Right lung (tissue), 5 donors: ENCODE measurements around the gene MEDAG. TPM values are rescaled to one million over a fixed set of nuclear protein-coding genes. Genes with fewer than 3 reads are reported as not detected.

Experiments
- DNase-seq, 2 donors: peaks; one replicate each; pipeline ENCODE4 v3.0.0-alpha.2; 2013
- polyA plus RNA-seq, 5 donors: library from polyadenylated mRNA; unstranded; fragments of 120-200 nt; gene quantifications; one replicate each; pipeline versions ENCODE4 v1.2.1 to v1.2.3, GENCODE V29; 2013; ENCODE audit warnings: inconsistent platforms in 1 of 5, low replicate concordance in 1 of 5; ENCODE audit not compliant: insufficient read length in 5 of 5, insufficient read depth in 1 of 5

MEDAG gene
- polyA plus RNA-seq, 5 donors = 2.7 to 4.3 (median 4.1) TPM

DNA sequence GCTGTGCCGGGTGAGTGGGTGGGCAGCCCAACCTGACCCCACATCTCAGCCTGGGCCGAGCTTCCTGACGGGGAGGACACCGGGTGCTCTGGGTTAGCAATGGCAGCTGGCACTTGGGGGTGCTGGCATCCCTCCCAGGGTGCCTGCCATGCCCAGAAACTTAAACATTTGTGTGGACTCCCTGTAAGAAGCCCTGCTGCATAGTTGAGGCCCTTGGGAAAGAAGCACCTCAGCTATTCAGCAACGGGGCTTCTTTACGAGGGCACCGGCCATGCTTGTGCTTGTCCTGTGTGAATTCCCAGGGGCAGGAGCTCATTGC lies 33.8 kb upstream of the MEDAG start:
- DNase-seq = no peak

DNA sequence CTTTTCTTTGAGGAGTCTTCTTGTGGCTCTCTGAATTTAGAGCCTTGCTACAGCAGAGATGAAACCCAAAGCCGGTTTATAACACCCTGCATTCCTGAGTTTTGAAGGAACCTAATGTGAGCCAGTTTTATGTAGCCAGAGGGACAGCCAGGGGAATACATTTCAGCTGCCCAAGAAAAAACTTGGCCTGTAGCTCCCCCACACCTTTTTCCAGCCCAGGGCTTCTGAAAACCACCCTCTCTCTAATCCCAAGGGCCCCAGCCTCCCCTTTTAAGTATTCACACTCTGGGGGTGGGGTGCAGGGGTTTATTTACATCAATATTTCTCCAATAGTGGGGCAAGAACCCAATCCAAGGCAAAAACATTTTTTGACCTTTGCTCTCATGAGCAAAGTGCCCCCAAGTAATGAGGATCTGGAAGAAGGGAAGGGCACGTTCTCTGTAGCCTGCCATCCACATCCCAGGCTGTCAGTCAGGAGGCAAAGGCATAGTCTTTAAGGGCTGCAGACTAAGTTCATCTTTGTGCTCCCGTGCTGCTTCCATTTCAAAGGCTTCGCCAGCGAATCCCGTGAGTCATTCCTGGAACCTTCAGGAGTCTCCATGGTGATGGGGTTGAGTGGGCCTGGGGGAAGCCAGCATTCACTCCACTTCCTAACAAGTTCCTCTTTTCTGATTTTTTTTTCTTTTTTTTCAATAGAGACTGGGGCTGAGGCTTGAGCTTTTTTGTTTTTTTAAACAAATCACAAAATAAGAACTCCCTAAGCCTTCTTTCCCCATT lies 33.2 kb upstream of the MEDAG start:
- no peak for DNase-seq

DNA sequence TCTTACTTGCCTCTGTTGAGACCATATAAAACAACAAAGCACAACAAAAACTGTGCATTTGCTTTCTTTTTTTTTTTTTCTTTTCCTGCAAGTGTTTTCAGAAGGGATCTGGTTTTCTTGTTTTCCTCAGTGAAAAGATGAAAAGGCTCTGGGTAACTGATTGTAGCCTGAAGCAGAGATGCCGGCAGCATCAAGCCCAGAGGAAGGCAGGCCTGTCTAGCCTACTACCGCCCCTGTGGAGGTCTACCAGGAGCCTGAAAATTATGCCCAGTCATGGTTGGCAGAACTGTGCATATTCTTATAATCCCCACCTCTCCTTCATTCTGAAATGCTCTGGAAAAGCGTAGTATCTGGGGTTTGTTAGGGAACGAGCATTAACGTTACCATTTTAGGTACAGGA lies 32.6 kb upstream of the MEDAG start:
- DNase-seq = no peak

DNA sequence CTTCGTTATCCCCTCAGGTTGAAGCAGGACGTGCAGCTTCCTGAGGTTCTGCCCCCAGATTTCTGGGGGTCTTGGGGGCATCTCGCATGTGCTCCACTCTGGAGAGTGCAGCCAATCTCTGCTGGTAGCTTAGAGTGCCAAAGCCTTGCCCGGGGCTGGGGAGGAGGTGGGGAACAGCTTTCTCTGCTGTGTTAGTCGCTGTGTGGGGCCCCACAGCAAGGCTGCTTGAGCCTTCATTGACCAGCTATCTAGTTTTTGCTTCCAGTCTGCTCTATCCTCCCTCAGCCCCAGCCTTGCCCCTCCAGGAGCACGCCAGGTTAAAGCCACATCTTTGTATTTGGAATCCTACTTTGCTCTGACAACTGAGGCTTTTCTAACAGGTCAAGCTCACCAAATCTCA lies 32.0 kb upstream of the MEDAG start:
- DNase-seq = no peak

DNA sequence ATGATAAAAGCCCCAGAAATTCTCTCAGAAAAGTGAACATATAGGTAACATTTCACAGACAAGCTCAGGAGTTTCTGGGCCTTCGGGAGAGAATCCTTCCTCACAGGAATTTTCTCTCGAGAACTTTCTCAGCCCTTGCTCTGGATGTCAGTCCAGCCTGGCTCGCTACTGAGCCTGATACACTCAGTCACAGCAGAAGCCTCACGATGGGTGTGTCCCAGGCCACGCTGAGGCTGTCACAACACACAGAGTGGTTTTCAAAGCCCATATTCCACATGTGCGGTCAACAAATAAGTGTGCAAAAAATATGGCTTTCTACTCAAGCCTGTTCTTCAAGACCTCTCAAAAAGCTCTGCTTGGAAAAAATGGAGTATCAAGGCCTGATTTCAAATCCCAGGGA lies 31.5 kb upstream of the MEDAG start:
- DNase-seq = no peak

DNA sequence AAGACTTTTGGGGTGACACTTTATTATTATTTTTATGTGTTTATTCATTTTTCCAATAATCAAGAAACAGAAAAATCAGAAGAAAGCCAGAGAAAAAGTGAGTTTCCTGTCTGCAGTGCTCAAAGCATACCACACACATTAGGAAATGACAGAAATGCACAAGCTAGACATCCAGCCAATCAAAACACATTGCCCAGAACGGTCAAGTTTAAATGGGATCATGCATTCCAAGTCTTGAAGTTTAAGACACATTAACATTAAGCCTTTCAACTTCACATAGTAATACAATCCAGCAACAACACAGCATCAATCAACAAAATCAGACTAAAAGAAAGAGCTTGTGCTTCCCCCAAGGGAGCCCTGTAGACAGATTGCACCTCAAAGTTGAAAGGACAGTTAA lies 28.7 kb upstream of the MEDAG start:
- DNase-seq = no peak

DNA sequence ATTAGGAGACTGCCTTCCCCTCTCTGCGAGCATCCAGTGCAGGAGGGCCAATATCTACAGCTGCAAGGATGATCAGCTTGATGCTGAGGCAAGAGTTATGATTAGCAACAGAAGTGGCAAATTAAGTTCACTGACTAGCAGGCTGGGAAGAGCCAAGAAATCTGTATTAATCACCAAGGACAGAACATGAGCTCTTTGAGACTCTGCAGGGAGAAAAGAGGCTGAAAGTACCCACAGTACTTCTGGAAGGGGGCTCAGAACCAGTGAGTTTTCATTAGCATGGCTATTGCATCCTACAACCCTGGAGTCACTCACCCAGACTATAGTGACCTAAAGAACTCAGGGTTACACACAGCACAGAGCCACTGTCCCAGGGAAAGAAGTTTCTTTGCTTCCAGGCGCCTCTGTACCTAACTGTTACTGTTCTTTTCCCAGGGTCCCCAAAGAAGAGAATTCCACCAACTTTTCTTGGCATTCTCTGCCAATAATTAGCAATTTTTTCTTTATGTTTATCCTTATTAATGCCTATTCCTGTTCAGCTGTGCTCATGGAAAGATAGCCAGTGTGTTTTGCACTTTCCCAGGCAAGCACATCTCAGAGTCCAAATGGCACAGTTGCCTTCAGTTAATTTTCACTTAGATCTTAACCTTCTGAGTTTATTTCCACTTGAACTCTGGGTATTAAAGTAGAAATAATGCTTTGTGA lies 25.8 kb upstream of the MEDAG start:
- no peak for DNase-seq

DNA sequence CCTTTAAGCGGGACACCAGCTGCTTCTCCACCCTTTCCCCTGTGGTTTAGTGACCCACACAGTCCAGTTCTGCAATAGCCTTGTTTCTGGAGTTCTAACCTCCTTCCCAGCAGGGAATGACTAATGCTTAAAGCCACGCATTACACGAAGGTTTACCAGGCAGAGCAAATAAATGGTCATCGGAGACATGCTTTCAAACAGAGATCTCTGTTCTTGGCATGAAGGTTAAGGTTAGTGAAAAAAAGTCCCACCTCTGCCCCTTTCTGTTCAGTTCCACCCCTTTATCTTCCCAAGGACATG lies 25.3 kb upstream of the MEDAG start:
- no peak for DNase-seq

DNA sequence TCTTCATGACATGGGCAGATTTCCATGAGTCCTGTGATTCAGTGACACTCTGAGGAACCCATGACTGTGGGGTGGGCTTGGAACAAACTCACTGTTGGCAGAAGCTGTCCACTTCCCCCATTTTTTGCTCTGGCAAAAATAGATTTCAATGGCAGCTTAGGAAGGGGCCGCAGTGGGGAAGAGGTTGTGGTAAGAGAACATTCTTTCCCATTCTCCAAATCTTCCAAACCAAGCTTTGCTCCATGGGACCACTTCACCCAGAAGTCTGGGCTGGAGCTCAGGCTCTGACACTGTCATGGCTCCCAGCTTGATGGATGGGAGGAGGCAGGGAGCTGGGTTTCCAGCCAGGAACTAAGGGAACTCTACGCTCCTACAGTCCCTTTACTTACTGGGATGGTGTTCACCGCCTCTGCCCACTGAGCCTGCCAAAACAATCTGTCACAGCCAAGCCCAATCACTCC lies 24.9 kb upstream of the MEDAG start:
- no peak for DNase-seq

DNA sequence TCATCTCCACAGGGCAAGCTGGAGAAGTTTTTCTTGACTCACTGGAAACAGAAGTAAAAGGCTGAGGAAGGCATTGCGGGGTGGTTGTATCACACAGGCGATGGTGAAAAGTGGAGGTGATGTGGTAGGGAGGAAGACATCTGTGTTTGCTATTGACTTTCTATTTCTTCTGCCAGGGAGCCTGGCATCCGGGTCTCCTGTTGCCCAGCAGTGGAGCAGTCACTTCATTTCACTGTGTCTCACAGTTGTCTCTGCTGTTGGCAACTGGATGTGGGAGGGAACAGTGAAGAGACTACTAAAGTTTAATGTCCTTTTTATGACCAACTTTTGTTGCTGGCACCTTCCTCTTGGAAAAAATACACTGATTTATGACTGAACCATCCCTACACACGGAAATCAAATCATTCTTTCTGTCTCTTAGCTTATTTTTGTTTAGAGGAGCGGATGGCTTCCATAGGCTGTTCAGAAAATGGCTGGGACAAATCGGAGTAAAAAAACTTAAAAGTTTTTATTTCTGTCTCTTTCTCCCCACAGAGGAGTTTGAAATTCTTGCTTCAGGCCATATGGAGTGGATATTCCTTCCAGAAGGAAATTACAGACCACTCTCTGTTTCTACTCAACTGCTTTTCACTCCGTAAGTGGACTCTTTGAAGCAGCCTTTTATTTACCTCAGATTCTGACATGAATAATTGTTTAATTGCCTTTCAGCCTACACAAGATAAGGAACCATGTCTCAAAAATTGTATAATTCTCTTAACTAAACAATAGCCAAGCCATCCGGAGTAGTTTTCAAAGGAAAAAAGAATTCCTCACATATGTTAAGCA lies 23.8 kb upstream of the MEDAG start:
- DNase-seq = no peak

DNA sequence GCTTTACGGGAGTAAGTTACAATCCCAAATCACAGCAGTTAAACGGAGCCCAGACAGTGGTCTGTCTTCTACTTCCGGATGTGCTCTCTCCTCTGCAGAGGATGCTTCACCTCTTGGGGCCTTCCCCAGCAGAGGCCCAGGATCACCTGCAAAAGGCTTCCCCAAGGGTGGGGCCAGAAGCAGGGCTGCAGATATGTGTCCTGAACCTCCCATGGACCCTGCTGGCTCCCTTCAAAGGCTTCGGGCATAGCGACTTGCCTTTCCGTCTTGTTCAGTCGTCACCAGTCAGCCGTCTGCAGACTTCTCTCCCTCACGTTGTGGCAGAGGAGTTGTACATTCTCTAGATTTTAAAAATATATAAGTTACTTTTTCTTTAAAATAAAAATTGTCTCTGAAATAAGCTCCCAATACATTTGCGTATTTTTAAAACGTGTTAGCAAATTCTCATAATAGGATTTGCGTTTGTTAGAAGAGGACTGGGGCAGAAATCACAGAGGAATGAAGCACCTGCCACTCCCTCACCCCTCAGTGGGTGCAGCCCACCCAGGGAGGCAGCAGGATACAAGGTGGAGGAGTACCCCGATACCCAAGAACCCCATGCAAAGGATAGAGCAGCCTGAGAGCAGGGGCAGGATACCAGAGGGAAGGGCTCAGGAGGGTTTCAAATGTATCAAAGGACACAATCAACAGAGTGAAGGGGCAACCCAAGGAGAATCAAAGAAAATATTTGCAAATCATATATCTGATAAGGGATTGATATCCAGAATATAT lies 22.9 kb upstream of the MEDAG start:
- no peak for DNase-seq

DNA sequence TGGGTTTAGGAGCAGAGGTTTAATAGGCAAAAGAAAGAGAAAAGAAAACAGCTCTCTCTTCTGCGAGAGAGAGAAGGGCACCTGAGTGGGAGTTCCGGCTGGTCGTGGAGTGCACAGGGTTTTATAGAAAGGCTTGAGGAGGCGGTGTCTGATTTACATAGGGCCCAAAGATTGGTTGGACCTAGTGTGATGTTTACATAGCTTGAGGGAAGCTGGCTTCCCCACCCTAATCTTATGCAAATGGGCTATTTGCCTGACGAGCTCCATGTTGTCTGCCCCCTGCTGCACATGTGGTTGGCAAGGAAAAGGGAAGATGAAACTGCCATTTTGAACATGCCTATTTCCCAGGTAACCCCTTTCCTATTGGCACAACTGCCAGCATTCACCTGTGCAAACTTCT lies 21.5 kb upstream of the MEDAG start:
- no peak for DNase-seq

DNA sequence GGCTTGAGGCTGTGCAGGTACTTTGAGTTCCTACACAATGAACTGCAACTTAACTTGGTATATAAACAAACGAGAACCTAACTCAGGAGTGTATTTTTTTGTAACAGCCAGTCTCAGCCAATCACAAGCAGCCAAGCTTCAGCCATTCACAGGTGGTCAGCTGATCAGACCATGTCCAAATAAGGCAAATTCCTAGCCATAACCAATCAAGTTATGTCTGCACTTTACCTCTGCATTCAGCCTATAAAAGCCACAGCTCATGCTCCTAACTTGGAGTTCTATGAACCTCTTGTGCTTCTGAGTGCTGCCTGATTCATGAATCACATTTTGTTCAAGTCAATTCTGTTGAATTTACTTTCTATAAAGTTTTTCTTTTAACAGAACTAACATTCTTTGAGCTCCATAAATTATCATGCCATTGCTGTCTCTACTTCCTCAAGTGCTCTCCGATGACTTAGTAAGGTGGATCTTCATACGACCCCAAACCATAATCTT lies 16.8 kb upstream of the MEDAG start:
- DNase-seq = no peak

DNA sequence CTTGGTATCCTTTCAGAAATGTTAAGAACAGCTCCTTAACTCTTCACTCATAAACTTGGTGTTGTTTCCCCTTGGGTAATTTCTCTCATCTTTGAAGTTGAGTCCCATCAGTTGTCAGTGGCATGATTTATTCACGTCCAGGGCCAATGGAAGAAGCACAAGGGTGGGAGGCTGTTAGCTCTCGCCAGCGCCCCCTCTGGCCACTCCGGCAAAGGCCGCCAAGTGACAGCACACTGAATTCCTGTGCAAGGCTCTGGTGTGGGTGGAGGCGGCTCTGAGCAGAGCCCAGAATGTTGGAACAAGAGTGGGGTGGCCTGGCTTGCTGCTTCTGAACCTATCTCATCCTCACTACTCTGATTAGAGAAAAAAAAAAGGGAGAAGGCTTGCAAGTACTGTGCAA lies 13.1 kb upstream of the MEDAG start:
- no peak for DNase-seq

DNA sequence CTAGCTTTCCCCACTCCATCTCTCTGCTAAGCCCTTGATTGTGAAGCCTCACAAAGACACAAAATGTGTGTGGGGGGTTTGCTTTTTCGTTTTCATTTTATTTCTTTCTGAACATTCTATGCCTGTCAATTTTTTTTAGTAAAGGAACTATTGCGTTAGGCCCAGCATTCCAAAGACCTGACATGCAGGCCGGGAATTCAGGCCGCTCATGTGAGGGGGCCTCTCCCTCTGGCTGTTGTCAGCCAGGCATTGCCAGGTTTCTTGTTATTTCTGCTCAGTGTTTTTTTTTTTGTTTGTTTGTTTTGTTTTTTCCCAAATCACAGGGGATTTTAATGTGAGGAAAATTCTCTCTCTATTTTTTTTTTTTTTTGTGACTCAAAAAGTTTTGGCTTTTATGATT lies 10.3 kb upstream of the MEDAG start:
- no peak for DNase-seq

DNA sequence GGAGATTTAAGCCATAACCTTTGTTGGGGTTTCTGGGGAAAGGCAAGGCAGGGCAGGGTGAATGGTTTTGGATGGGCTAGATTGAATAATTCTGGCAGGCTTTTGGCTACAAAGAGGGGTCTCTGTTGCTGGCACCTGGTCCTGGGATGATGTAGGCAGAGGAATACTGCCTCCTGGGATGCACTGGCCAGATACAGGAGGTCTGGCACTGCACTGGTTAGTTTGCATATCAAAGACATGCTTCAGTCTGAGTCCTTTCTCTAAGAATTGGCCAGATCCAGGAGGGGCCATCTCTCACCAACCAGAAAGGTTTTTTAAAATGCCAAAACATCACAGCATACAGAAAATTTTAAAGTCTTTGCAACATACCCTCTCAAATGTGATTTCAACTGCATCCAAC lies 8.0 kb upstream of the MEDAG start:
- DNase-seq = no peak

DNA sequence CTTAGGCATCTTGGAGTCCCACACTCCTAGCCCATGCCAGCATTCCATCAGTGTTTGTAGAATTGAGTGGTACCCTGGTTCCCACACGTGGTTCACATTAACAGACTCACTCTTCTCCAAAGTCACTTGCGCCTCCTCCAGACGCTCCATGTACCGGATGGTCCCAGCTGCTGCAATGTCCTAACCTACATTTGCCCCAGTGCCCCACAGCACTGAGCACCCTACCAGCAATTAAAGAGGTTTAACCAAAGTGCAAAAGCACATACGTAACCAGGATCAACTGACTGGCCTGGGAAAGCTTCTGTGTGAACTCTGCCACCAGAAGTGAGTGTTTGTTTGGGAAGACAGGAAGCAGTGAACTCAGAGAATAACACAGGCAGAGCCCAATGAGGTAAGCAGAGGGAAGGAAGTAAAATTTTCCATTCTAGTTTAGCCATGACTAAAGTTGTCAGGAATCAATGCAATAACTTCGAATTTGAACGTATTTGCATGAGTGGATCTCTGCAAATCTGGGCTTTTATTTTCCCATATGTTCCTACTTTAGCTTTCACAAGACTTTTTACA lies 7.3 kb upstream of the MEDAG start:
- no peak for DNase-seq

DNA sequence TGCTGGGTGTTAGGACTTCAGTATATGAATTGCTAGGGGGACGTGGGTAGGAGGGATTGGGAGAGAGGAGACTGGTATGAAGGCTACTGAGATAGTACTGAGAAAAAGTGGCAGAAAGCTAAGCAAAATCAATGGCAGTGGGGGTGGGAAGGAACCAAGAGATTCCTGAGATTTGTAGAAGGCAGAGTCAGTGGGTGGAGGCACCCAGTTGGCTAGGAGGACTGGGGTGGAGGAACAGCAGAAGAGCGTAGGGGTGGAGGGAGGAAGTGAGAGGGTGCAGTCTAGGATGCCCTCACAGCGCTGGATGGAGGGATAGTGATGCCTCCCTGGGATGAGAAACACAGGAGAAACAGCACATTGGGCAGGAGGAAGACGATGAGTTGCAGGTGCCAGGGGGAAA lies 5.6 kb upstream of the MEDAG start:
- no peak for DNase-seq

DNA sequence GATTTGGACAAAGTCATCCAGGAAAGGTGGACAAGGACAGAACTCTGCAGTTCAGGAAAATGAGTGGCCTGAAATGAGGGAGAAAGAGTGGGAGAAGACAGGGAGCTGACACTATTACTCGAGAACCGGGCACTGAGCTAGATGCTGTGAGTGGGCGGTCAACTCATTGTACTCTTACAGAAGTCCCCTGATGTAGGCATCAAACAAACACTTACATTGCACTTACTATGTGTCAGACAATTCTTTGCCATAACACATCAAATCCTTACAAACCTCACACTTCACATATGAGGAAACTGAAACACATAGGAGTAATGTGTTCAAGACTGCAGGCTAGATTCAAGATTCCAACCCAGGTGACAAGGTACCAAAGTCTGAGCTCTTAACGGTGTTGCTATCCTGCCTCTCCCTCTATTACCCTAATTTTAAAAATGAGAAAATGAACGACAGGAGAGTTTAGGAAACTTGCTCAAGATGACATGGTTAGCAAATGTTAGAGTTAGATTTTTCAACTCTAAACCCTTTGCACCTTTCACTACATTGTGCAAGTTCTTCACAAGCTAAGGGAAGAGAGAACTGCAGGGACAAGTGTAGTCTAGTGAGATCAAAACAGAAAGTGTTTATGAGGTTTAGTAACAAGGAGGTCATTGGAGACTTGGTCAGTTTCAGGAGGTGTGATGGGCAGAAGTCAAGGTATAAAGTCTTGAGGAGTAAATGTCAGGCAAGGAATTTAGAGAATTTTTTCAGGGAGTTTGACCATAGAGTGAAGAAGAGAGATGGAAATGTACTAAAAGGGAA lies 4.9 kb upstream of the MEDAG start:
- no peak for DNase-seq

DNA sequence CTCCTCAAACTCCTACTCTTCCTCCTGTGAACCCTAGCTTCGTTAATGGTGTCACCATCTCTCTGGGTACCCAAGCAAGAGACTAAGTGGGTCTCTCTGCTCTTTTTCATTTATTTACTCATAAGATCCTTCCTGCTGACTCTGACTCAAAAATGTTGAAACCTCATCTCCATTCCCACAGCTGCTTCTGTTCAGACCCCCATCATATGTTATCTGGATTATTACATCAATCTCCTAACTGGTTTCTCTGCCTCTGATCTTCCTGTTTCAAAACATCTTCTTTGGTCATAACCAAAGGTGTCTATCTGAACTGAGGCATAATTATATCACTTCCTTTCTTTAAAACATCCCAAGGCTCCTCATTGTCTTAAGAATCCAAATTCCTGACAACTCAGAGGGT lies 2.0 kb upstream of the MEDAG start:
- no peak for DNase-seq
